DND-41 (cell line): ENCODE measurements around the gene APC2.

Experiments
- ATAC-seq: fragments of 200-7000 bp; cut with Tn5 transposase; 3 replicates; pipeline ENCODE4 v1.9.1; 2021; ENCODE audit warnings: low read depth; ENCODE audit not compliant: insufficient read depth
- DNase-seq: peaks from one replicate; pipeline ENCODE4 v3.0.0-alpha.2; 2020
- H2AFZ ChIP-seq: 2 replicates; pipeline ENCODE4 v1.6.0; 2012; ENCODE audit warnings: low read depth, low read length
- H3K27ac ChIP-seq: 2 replicates; pipeline ENCODE4 v1.5.1; 2012; ENCODE audit warnings: low read length, inconsistent platforms
- H3K27me3 ChIP-seq: fragments of 200-600 bp; sonication (generic); 2 replicates; pipeline ENCODE4 v1.6.0; 2012; ENCODE audit warnings: low read length, mild to moderate bottlenecking, inconsistent platforms; ENCODE audit not compliant: insufficient read depth, poor library complexity
- H3K36me3 ChIP-seq: 2 replicates; pipeline ENCODE4 v1.5.1; 2012; ENCODE audit warnings: low read length, inconsistent platforms; ENCODE audit not compliant: insufficient read depth
- H3K4me1 ChIP-seq: 2 replicates; pipeline ENCODE4 v1.5.1; 2012; ENCODE audit warnings: mild to moderate bottlenecking, low read length; ENCODE audit not compliant: insufficient read depth
- H3K4me2 ChIP-seq: 2 replicates; pipeline ENCODE4 v1.6.0; 2012; ENCODE audit warnings: mild to moderate bottlenecking, moderate library complexity, low read length, inconsistent platforms; ENCODE audit not compliant: insufficient read depth
- H3K4me3 ChIP-seq, 2 experiments: fragments of 200-600 bp in 1 of 2; shearing (Covaris generic) in 1 of 2; 2 replicates each; pipeline ENCODE4 v1.5.1; 2012 to 2016; ENCODE audit warnings: inconsistent platforms in 2 of 2, low read length in 2 of 2, mild to moderate bottlenecking in 2 of 2, low read depth in 1 of 2, moderate library complexity in 1 of 2
- H3K79me2 ChIP-seq: 2 replicates; pipeline ENCODE4 v1.6.0; 2012; ENCODE audit warnings: low read length, inconsistent platforms; ENCODE audit not compliant: insufficient read depth
- H3K9ac ChIP-seq: 2 replicates; pipeline ENCODE4 v1.6.0; 2012; ENCODE audit warnings: low read depth, mild to moderate bottlenecking, inconsistent platforms, low read length, moderate library complexity
- H3K9me3 ChIP-seq: 2 replicates; pipeline ENCODE4 v1.5.1; 2012; ENCODE audit warnings: low read length, moderate library complexity, mild to moderate bottlenecking, inconsistent platforms; ENCODE audit not compliant: insufficient read depth, severe bottlenecking
- H4K20me1 ChIP-seq: 2 replicates; pipeline ENCODE4 v1.6.0; 2012; ENCODE audit warnings: low read length; ENCODE audit not compliant: insufficient read depth
- CTCF ChIP-seq: IDR thresholded peaks from 2 replicates; pipeline ENCODE4 v1.5.1; 2012; ENCODE audit warnings: borderline replicate concordance, low read length, moderate library complexity, mild to moderate bottlenecking; ENCODE audit not compliant: poor library complexity, severe bottlenecking; ENCODE audit errors: extremely low read depth
- EZH2 ChIP-seq: IDR thresholded peaks from 3 replicates; pipeline ENCODE4 v1.6.1; 2012; ENCODE audit warnings: borderline replicate concordance, low read depth, mild to moderate bottlenecking, moderate library complexity, low read length, inconsistent platforms; ENCODE audit not compliant: severe bottlenecking

Gene APC2

DNA sequence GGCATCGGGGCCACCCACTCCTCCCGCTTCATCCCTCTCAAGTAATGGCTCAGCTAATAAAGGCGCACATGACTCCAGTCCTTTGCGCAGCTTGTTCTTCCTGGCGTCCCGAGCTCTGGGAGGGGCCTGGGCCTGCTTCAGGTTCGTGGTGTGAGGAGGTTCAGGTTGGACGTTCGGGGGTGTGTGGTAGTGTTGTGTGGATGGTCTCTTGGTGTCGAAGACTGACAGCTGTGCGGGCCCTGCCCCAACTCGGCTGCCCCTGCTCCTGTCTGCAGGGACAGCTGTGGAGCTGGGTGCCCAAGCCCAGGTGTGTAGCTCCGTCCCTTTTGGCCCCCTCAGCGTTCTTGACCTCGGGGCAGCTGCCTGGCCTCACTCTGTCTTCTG lies 9.5 kb upstream of the APC2 start:
- no peaks in the 10 kb centered on the region for H3K27me3 ChIP-seq

DNA sequence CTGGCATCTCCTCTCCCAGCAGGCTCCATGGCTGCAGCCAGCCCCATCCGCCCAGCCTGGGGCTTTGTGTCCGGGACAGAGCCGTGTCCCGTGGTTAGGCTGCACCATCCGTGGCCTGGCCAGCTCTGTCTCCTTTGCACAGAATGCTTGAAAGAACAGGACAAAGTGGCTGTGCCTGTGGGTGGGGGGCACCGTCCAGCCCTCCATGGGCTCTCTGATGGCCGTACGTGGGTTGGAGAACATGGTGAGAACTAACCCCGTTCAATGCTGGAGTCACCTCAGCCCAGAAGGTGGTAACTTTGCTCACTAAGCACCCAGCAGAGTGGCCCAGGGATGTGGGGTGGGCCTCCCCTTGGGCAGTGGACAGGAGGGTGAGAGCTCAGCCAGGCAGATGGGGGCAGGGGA lies 8.9 kb upstream of the APC2 start:
- TF ChIP-seq CTCF: no peak
- Histone ChIP-seq H3K27ac (0 out of 2 replicates have a peak overlapping the region, but pooled peaks have one; percentile 7), H2AFZ (no peak overlapping the region), H3K9me3 (no peaks in the 10 kb centered on the region), H3K9ac (peak overlapping the region; percentile 90), H4K20me1 (peaks cover 57% of the 10 kb centered on the region), H3K4me2 (peak overlapping the region; percentile 99; the same call in 1 of the 2 replicates), H3K79me2 (peaks cover 37% of the 10 kb centered on the region), H3K4me3 (no peak overlapping the region), H3K4me1 (peaks cover 36% of the 10 kb centered on the region), H3K36me3 (peaks cover 39% of the 10 kb centered on the region), H3K27me3 (no peaks in the 10 kb centered on the region)
- ATAC-seq: no peak
- no peak for DNase-seq

More for the DNA sequence above, 9.5 kb upstream of the APC2 start:
- Histone ChIP-seq H3K9ac (peak overlapping the region; percentile 90), H3K4me3 (0 out of 4 replicates have a peak overlapping the region, but pooled peaks of 1 of the 2 experiments have one; percentile 61), H3K79me2 (peaks cover 37% of the 10 kb centered on the region), H2AFZ (no peak overlapping the region), H3K36me3 (peaks cover 42% of the 10 kb centered on the region), H3K27ac (no peak overlapping the region), H4K20me1 (peaks cover 61% of the 10 kb centered on the region), H3K4me1 (peaks cover 35% of the 10 kb centered on the region), H3K4me2 (peak overlapping the region; percentile 99; the same call in 1 of the 2 replicates), H3K9me3 (no peaks in the 10 kb centered on the region)
- no peak for TF ChIP-seq CTCF
- TF ChIP-seq EZH2: no peak
- ATAC-seq (no peak), DNase-seq (no peak)

- Histone ChIP-seq H3K4me2 (no peak overlapping the region), H3K79me2 (peaks cover 37% of the 10 kb centered on the region), H3K4me3 (no peak overlapping the region), H2AFZ (no peak overlapping the region), H3K27me3 (no peaks in the 10 kb centered on the region), H3K27ac (no peak overlapping the region), H3K9me3 (no peaks in the 10 kb centered on the region), H3K9ac (no peak overlapping the region), H4K20me1 (peaks cover 57% of the 10 kb centered on the region), H3K36me3 (peaks cover 39% of the 10 kb centered on the region), H3K4me1 (peaks cover 36% of the 10 kb centered on the region)
- TF ChIP-seq EZH2 (no peak), CTCF (no peak)
- ATAC-seq (no peak), DNase-seq (no peak)
Measured at GRCh38 chr19:1441677-1442438, 8.1 kb upstream of the APC2 start.
